ENCODE results near the gene SAMD10. TPM values are rescaled to one million over a fixed set of nuclear protein-coding genes. Genes with fewer than 3 reads are reported as not detected.

SAMD10 gene
- total and polyA plus RNA-seq, 10 of the 15 experiments (the other 5 are each of a cell fraction or from before 2014, with no cell fraction given) = 1.3 to 51.4 (median 17.9) TPM

DNA sequence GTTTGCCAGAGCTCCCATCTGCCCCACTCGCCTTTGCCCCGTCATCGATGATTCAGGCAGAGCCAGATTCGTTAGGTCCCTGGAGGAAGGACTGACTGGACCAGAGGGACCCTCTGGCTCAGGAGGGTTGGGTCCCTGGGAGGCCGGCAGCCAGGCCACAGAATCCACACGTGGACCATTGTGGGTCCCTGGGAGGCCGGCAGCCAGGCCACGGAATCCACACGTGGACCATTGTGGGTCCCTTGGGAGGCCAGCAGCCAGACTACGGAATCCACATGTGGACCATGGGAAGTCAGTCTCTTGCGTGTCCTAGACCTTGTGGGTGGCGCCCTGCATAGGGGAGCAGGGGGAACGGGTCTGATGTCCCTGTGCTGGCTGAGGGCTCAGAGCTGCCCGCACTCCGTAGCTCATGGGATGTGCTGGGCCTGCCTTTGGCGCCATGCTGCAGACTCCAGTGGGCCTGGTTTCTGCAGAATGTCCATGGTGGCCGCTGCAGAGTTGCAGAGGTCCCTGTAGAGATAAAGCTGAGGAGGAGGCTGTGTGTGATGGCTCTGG is 46.8 kb downstream of the SAMD10 start:
- CTCF ChIA-PET = no interaction called here

More for the DNA sequence above, 46.8 kb downstream of the SAMD10 start:
- Histone ChIP-seq H3K36me3 (ENCODE audit: control insufficient read depth in 2 of 2, insufficient read depth in 2 of 2, low read length in 1 of 2) (peaks cover 14 to 32% of the 10 kb centered on the region in 2 experiments), H3K9me3 (replicated peaks; ENCODE audit: control insufficient read depth, insufficient read depth, low read length) (no peaks in the 10 kb centered on the region), H4K20me1 (ENCODE audit: control insufficient read depth, insufficient read depth) (no peaks in the 10 kb centered on the region), H3K27ac (ENCODE audit: control insufficient read depth, insufficient read depth) (no peak overlapping the region), H3K4me1 (ENCODE audit: control insufficient read depth, insufficient read depth, low read length) (no peaks in the 10 kb centered on the region), H3K9ac (ENCODE audit: control insufficient read depth, insufficient read depth, low read length) (no peak overlapping the region), H2AFZ (ENCODE audit: control insufficient read depth, low read depth, low read length) (no peak overlapping the region), H3K27me3 (replicated peaks in 1 of 2; ENCODE audit: control insufficient read depth in 2 of 2, insufficient read depth in 2 of 2, low read length in 1 of 2) (no peaks in the 10 kb centered on the region), H3K4me2 (ENCODE audit: control insufficient read depth, insufficient read depth) (no peak overlapping the region), H3K4me3 (no peak overlapping the region), H3K79me2 (ENCODE audit: control insufficient read depth, insufficient read depth, low read length) (no peaks in the 10 kb centered on the region)
- WGBS (ENCODE audit: insufficient coverage, insufficient replicate concordance, low lambda C conversion rate, missing lambda C conversion rate) = 91% methylated on average over 17 of the region's 17 CpGs
- SMC1A ChIA-PET (ENCODE audit: uncharacterized antibody, unreplicated experiment) = no interaction called here
- in situ Hi-C loops (cut with MboI) = no loop called here
- FAIRE-seq (no peak), DNase-seq (ENCODE audit: low read depth, low spot score) (no peak), ATAC-seq (no peak)
- TF ChIP-seq, protein P1, sequence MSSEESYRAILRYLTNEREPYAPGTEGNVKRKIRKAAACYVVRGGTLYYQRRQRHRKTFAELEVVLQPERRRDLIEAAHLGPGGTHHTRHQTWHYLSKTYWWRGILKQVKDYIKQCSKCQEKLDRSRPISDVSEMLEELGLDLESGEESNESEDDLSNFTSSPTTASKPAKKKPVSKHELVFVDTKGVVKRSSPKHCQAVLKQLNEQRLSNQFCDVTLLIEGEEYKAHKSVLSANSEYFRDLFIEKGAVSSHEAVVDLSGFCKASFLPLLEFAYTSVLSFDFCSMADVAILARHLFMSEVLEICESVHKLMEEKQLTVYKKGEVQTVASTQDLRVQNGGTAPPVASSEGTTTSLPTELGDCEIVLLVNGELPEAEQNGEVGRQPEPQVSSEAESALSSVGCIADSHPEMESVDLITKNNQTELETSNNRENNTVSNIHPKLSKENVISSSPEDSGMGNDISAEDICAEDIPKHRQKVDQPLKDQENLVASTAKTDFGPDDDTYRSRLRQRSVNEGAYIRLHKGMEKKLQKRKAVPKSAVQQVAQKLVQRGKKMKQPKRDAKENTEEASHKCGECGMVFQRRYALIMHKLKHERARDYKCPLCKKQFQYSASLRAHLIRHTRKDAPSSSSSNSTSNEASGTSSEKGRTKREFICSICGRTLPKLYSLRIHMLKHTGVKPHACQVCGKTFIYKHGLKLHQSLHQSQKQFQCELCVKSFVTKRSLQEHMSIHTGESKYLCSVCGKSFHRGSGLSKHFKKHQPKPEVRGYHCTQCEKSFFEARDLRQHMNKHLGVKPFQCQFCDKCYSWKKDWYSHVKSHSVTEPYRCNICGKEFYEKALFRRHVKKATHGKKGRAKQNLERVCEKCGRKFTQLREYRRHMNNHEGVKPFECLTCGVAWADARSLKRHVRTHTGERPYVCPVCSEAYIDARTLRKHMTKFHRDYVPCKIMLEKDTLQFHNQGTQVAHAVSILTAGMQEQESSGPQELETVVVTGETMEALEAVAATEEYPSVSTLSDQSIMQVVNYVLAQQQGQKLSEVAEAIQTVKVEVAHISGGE (CRISPR knock-in tag; IDR thresholded peaks at IDR 0.05) = no peak
- no peak for TF ChIP-seq SIX5 (IDR thresholded peaks at IDR 0.05; ENCODE audit: low read depth, low read length, severe bottlenecking)
- TF ChIP-seq NR2C1 (IDR thresholded peaks at IDR 0.05) = no peak
- no peak for TF ChIP-seq KLF5 (IDR thresholded peaks at IDR 0.05; ENCODE audit: partially characterized antibody)
- TF ChIP-seq, protein P2, sequence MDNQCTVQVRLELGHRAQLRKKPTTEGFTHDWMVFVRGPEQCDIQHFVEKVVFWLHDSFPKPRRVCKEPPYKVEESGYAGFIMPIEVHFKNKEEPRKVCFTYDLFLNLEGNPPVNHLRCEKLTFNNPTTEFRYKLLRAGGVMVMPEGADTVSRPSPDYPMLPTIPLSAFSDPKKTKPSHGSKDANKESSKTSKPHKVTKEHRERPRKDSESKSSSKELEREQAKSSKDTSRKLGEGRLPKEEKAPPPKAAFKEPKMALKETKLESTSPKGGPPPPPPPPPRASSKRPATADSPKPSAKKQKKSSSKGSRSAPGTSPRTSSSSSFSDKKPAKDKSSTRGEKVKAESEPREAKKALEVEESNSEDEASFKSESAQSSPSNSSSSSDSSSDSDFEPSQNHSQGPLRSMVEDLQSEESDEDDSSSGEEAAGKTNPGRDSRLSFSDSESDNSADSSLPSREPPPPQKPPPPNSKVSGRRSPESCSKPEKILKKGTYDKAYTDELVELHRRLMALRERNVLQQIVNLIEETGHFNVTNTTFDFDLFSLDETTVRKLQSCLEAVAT (IDR thresholded peaks at IDR 0.05) = no peak
- TF ChIP-seq RFX5 (IDR thresholded peaks at IDR 0.05; ENCODE audit: low read depth, low read length) = no peak
- no peak for TF ChIP-seq TCF12 (IDR thresholded peaks at IDR 0.05; ENCODE audit: low read depth, low read length)
- TF ChIP-seq, protein P3, sequence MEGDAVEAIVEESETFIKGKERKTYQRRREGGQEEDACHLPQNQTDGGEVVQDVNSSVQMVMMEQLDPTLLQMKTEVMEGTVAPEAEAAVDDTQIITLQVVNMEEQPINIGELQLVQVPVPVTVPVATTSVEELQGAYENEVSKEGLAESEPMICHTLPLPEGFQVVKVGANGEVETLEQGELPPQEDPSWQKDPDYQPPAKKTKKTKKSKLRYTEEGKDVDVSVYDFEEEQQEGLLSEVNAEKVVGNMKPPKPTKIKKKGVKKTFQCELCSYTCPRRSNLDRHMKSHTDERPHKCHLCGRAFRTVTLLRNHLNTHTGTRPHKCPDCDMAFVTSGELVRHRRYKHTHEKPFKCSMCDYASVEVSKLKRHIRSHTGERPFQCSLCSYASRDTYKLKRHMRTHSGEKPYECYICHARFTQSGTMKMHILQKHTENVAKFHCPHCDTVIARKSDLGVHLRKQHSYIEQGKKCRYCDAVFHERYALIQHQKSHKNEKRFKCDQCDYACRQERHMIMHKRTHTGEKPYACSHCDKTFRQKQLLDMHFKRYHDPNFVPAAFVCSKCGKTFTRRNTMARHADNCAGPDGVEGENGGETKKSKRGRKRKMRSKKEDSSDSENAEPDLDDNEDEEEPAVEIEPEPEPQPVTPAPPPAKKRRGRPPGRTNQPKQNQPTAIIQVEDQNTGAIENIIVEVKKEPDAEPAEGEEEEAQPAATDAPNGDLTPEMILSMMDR (IDR thresholded peaks at IDR 0.05 in 2 of 3, conservative IDR thresholded peaks at IDR 0.05 in 1 of 3; ENCODE audit: control insufficient read depth in 2 of 3, extremely low read depth in 1 of 3, insufficient read depth in 1 of 3, low read depth in 3 of 3, low read length in 3 of 3) = no peak
- intact Hi-C loops (cut with micrococcal nuclease; ENCODE audit: unreplicated experiment) = no loop called here
- BruUV-seq (replicated peaks) = no TSS peak
- POLR2A ChIA-PET = no interaction called here
- RAD21 ChIA-PET (ENCODE audit: unreplicated experiment) = no interaction called here

All from GM12878 (cell line).